Right atrium auricular region (tissue), 2 donors: ENCODE data around the gene KCNQ1. TPM values are rescaled to one million over a fixed set of nuclear protein-coding genes. Genes with fewer than 3 reads are reported as not detected.

ENCODE experiments used
- DNase-seq: peaks from one replicate; pipeline ENCODE4 v3.0.0-alpha.2; 2019; ENCODE audit warnings: low spot score
- H3K27ac ChIP-seq, 2 donors: fragments of 200-600 bp; sonication (generic); 1 replicate in 1 of 2; 2 replicates in 1 of 2; pipeline ENCODE4 v1.5.1; 2016 to 2019
- H3K27me3 ChIP-seq, 2 donors: fragments of 200-600 bp; sonication (generic); one replicate each; pipeline versions ENCODE4 v1.5.1 to v1.6.0; 2017 to 2019
- H3K36me3 ChIP-seq: fragments of 200-600 bp; sonication (generic); one replicate; pipeline ENCODE4 v1.5.1; 2016
- H3K4me1 ChIP-seq, 2 donors: fragments of 200-600 bp; sonication (generic); one replicate each; pipeline versions ENCODE4 v1.5.1 to v1.6.0; 2017 to 2019
- H3K4me3 ChIP-seq, 2 donors: fragments of 200-600 bp; sonication (generic); 1 replicate in 1 of 2; 2 replicates in 1 of 2; pipeline ENCODE4 v1.5.1; 2017 to 2019; ENCODE audit warnings: mild to moderate bottlenecking in 1 of 2, moderate library complexity in 1 of 2
- H3K9me3 ChIP-seq, 2 donors: fragments of 200-600 bp; sonication (generic); one replicate each; pipeline ENCODE4 v1.5.1; 2019
- total RNA-seq, 2 donors: library from RNA; depleted of rRNA; stranded (reverse); fragments of >200 nt; gene quantifications; one replicate each; pipeline ENCODE4 v1.1.0, GENCODE V29; 2016
- TF ChIP-seq, protein P1 (sequence below), 2 donors: fragments of 200-600 bp; sonication (generic); IDR thresholded peaks; one replicate each; pipeline ENCODE4 v1.5.1; 2019; ENCODE audit warnings: antibody characterized with exemption in 2 of 2

Gene KCNQ1
- total RNA-seq, 2 donors from 2014 or later, result 12.7 to 25.1 TPM

DNA sequence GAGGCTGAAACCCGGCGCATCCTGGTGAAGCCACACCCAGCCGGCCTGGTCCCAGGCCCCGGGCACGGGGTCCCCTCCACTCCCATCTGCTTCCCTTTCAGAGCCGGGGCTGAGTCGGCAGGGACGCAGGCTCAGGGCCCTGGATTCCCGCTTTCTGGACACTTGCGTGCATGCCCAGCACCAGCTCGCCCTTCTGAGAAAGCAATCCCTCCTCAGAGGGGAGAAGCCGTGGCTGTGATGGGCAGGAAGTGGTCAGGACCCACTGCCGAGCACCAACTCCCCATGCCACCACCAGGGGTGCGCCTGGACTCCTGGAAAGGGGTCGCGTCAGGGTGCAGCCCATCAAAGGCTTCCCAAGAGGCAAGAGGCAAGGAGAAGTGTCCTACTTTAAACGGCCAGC, 425.7 kb downstream of the KCNQ1 start:
- DNase-seq, result no peak
- TF ChIP-seq, protein P1, sequence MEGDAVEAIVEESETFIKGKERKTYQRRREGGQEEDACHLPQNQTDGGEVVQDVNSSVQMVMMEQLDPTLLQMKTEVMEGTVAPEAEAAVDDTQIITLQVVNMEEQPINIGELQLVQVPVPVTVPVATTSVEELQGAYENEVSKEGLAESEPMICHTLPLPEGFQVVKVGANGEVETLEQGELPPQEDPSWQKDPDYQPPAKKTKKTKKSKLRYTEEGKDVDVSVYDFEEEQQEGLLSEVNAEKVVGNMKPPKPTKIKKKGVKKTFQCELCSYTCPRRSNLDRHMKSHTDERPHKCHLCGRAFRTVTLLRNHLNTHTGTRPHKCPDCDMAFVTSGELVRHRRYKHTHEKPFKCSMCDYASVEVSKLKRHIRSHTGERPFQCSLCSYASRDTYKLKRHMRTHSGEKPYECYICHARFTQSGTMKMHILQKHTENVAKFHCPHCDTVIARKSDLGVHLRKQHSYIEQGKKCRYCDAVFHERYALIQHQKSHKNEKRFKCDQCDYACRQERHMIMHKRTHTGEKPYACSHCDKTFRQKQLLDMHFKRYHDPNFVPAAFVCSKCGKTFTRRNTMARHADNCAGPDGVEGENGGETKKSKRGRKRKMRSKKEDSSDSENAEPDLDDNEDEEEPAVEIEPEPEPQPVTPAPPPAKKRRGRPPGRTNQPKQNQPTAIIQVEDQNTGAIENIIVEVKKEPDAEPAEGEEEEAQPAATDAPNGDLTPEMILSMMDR (IDR thresholded peaks at IDR 0.05), result no peak
- H3K27me3 ChIP-seq, result peaks cover 0 to 13% of the 10 kb centered on the region in 2 donors

DNA sequence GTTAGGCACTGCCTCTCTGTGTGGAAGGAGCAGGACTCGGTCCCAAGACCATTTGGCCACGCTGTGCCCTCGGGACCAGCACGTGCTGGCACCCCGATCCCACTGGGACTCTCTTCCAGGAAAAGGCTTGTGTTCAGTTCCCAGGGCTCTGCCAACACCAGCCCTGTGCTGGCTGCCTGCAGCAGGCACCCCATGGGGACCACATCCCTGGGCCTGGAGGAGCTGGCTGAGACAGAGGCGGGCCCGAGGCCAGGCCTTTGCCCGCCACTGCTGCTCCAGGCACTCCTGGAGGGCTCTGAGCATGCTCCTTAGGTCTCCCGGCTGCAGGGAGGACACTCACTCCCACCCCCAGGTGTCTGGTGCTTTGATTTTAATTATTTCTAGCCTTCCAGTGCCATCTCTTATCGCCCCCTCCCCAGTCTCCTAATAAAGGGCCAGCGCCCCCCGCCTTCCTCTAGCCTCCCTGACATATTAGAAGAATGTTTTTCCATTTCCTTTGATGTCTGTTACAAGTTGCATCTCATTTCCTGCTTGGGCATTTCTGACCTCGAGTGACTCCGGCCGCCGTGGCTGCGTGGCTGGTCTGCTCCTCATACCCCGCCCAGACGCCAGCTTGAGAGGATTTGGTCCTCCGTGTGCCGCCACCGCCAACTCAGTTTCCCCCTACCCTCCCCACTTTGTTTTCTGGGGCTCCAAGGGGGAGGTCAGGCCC, 426.3 kb downstream of the KCNQ1 start:
- H3K27ac ChIP-seq, result no peak overlapping the region
- peaks cover 0 to 4% of the 10 kb centered on the region in 2 donors for H3K4me1 ChIP-seq
- H3K4me3 ChIP-seq, result no peak overlapping the region
- TF ChIP-seq, protein P1 (IDR thresholded peaks at IDR 0.05), result no peak
- DNase-seq, result no peak
- no peaks in the 10 kb centered on the region for H3K9me3 ChIP-seq
- H3K36me3 ChIP-seq, result no peaks in the 10 kb centered on the region
- peaks cover 0 to 13% of the 10 kb centered on the region in 2 donors for H3K27me3 ChIP-seq

More for the DNA sequence above, 425.7 kb downstream of the KCNQ1 start:
- Histone ChIP-seq H3K27ac (no peak overlapping the region), H3K4me3 (no peak overlapping the region), H3K36me3 (no peaks in the 10 kb centered on the region), H3K9me3 (no peaks in the 10 kb centered on the region), H3K4me1 (peaks cover 0 to 4% of the 10 kb centered on the region in 2 donors)

DNA sequence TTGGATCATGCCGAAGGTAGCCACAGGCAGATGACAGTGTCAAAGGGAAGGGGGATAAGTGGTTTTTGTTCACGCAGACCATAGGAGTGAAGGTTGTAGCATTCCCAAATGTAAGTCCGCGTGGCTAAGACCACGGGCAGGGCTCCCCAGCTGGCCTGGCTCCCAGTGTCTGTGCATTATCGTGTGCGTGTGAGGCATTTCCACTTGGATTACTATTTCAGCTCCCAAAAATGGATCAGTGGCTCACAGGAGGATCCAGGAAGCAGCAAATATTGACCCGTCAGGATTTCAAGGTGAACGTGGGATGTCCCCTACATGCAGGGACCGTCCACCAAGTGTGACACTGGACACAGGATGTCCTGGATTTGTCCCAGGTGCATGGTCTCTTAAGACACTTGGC, 430.2 kb downstream of the KCNQ1 start:
- no peak for DNase-seq
- no peak overlapping the region for H3K4me3 ChIP-seq
- TF ChIP-seq, protein P1 (IDR thresholded peaks at IDR 0.05), result no peak
- no peak overlapping the region for H3K27ac ChIP-seq
- peaks cover 4% of the 10 kb centered on the region for H3K36me3 ChIP-seq
- peaks cover 0 to 3% of the 10 kb centered on the region in 2 donors for H3K27me3 ChIP-seq
- no peaks in the 10 kb centered on the region for H3K9me3 ChIP-seq
- H3K4me1 ChIP-seq, result peaks cover 0 to 4% of the 10 kb centered on the region in 2 donors

DNA sequence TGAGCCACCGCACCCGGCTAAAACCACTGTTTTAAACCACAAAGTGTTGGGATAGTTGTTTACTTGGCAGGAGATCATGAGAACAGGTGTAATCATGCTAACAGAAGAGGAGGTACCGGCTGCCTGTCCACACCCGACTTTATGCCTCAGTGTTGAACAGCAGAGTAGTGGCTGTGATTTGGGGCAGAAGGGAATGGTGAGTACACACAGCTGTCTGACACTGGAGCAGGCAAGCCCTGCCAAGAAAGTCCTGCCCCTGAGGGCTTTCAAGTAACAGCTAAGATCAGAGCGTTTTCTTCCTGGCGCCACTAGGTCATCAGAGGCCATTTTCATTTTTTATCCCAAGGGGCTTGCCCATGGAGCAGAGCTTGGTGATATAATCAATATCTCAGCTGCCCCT, 432.7 kb downstream of the KCNQ1 start:
- H3K36me3 ChIP-seq, result peaks cover 4% of the 10 kb centered on the region
- peaks cover 0 to 2% of the 10 kb centered on the region in 2 donors for H3K4me1 ChIP-seq
- no peak for DNase-seq

DNA sequence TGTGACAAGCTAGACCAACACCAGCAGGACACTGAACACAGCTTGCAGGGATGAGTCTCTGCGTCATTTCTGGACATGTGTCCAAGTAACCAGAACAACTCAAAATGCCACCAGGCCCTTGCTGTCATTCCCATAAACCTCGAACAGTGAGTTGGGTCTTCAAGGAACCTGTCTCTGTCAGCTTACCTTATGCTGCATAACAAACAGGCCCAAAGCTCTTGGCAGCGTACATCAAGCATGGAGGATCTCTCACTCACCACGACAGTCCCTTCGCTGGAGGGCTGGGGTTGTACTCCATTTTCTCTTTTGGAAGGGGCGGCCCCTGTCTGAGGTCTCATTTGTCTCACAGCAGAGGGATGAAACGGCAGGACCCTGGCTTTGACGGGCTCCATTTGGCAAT, 434.0 kb downstream of the KCNQ1 start:
- Histone ChIP-seq H3K4me3 (no peak overlapping the region), H3K9me3 (no peaks in the 10 kb centered on the region), H3K36me3 (peaks cover 4% of the 10 kb centered on the region), H3K4me1 (peaks cover 0 to 10% of the 10 kb centered on the region in 2 donors), H3K27ac (no peak overlapping the region), H3K27me3 (no peaks in the 10 kb centered on the region)
- TF ChIP-seq, protein P1 (IDR thresholded peaks at IDR 0.05), result no peak
- DNase-seq, result no peak

More for the DNA sequence above, 432.7 kb downstream of the KCNQ1 start:
- H3K4me3 ChIP-seq, result no peak overlapping the region
- H3K27ac ChIP-seq, result no peak overlapping the region
- H3K27me3 ChIP-seq, result no peaks in the 10 kb centered on the region
- no peaks in the 10 kb centered on the region for H3K9me3 ChIP-seq
- TF ChIP-seq, protein P1 (IDR thresholded peaks at IDR 0.05), result no peak
